Measurements from ENCODE around the gene HARBI1. TPM values are rescaled to one million over a fixed set of nuclear protein-coding genes. Genes with fewer than 3 reads are reported as not detected.

HARBI1 gene, protein sequence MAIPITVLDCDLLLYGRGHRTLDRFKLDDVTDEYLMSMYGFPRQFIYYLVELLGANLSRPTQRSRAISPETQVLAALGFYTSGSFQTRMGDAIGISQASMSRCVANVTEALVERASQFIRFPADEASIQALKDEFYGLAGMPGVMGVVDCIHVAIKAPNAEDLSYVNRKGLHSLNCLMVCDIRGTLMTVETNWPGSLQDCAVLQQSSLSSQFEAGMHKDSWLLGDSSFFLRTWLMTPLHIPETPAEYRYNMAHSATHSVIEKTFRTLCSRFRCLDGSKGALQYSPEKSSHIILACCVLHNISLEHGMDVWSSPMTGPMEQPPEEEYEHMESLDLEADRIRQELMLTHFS
- total RNA-seq: 4.2 and 4.5 TPM in 2 replicates

DNA sequence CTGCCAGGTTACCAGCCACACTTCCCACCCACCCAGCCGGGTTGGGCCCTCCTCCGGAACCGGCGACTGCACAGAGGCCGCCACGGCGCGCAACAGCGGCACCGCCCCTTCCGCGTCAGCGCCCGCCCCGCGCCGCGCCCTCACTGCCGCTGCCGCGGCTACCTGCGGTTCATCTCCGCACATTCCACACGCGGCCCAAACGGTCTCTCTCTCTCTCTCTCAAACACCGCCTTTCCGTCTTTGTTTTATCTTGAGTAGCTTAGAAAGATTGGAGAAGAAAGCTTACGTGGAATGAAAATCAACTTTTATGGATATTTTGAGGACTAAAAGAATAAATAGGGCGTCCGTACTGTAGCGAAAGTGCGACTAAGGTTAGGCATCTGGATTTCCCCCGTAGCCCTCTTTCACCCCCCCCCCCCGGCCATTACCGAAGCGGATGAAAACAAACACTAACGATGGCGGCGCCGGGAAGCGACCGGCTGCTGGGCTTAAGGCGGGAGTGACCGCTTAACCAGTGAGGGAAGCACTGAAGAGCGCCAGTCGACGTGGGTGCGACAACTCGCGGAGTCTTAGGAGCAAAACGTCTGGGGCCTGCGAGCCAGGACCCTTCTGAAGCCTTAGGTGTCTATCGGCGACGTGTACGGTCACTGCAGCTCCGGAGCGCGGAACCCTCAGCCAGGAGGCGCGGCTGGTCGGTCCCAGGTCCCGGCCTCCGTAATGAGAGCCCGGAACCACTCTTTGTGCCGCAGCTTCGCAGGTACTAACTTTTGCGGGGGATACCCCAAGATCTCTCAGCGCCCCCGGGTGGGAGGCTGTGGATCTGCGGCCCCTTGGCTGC lies at the start of gene HARBI1, which contains the start of gene ATG13:
TSS of gene HARBI1 (minus strand) at position 94 of the 838 bp plus-strand sequence. CDS start 990 bp downstream, outside the sequence.
TSS of gene ATG13 (plus strand) at position 420 of the 838 bp plus-strand sequence. CDS start 26,739 bp downstream, outside the sequence.

DNA sequence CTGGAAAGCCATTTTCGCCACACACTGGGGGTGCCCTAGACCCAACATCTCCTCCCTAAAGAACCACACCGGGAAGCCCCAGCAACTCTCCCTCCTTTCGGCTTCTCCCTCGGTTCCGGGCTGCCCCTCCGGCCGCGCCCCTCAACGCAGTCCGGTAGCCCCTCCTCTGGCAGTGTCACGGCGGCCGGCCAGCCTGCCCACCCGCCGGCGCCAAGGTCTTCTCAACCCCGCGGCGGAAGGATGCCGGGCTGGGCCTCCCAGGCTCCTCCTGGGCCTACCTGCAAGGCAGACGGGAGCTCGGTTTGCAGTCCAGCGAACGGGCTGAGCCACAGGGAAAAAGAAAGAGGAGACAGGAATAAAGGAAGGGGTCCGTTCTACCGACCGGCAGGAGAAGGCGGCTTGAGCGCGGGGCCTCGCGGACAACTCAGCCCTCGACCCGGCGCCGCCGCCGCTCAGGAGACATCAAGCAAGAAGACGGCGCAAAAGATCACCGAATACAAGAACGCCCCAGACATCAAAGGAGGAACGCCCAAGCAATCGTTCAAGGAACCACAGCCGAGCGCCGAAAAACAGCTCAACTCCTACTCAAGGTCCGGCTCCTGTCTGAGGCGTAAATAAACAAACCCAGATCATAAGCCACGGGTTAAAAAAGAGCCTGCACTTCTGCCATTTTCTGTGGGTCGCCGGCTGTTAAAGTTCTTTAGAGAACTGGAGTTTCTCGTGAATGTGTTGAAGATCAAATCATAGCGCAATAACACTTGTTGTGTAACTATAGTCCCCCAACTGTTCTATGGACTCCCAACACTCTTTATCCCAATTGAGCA lies 23.3 kb downstream of the HARBI1 start, which contains the start of gene AMBRA1:
TSS of gene AMBRA1 (minus strand) at position 474 of the 824 bp plus-strand sequence. CDS start 45,643 bp downstream, outside the sequence.

Other genes with a start within 250 kb of the HARBI1 start
- 27.8 and 46.5 TPM in 2 replicates for gene MDK, start 235.6 kb downstream of the HARBI1 start, total RNA-seq
- gene CHRM4, start 225.5 kb downstream of the HARBI1 start, total RNA-seq: 0.09 and 0.28 TPM in 2 replicates
- gene AMBRA1, start 23.2 kb downstream of the HARBI1 start, total RNA-seq: 20.5 and 21.2 TPM in 2 replicates
- 55.0 and 60.6 TPM in 2 replicates for gene ATG13, start 326 bp upstream of the HARBI1 start, total RNA-seq
- 14.8 and 18.2 TPM in 2 replicates for gene ARHGAP1, start 83.4 kb upstream of the HARBI1 start, total RNA-seq
- 4.5 and 5.4 TPM in 2 replicates for gene ZNF408, start 83.8 kb upstream of the HARBI1 start, total RNA-seq
- 0.09 TPM in 1 of 2 replicates, not detected in the other for gene F2, start 102.0 kb upstream of the HARBI1 start, total RNA-seq
- 77.4 and 77.5 TPM in 2 replicates for gene CKAP5, start 229.1 kb upstream of the HARBI1 start, total RNA-seq